ENCODE results near the gene CRYBB2.

DNA sequence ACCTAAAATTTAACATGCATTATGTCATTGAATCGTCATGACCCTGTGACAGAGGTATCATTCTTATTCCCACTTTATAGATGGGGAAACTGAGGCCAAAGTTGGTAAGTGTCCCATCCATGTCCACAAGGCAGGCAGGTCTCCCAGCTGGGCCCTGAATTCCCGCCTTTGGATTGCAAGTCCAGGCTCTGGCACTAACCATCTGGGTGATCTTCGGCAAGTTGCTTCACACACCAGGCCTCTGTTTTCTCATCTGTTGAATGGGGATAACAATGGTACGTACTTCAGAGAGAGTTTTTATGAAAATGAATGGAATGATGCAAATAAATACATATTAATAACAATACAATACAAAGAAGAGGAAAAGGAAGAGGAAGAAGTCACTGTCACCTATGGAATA is 16.4 kb upstream of the CRYBB2 start:
- TF ChIP-seq, protein P1, sequence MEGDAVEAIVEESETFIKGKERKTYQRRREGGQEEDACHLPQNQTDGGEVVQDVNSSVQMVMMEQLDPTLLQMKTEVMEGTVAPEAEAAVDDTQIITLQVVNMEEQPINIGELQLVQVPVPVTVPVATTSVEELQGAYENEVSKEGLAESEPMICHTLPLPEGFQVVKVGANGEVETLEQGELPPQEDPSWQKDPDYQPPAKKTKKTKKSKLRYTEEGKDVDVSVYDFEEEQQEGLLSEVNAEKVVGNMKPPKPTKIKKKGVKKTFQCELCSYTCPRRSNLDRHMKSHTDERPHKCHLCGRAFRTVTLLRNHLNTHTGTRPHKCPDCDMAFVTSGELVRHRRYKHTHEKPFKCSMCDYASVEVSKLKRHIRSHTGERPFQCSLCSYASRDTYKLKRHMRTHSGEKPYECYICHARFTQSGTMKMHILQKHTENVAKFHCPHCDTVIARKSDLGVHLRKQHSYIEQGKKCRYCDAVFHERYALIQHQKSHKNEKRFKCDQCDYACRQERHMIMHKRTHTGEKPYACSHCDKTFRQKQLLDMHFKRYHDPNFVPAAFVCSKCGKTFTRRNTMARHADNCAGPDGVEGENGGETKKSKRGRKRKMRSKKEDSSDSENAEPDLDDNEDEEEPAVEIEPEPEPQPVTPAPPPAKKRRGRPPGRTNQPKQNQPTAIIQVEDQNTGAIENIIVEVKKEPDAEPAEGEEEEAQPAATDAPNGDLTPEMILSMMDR (IDR thresholded peaks at IDR 0.05), result no peak
- no peak for TF ChIP-seq POLR2AphosphoS5 (IDR thresholded peaks at IDR 0.05; ENCODE audit: low read depth, low read length)
- no peak for TF ChIP-seq TCF7L2 (IDR thresholded peaks at IDR 0.05; ENCODE audit: low read depth, low read length)
